Choroid plexus epithelial cell (primary cell): ENCODE data around the gene ARG2.
A peak's percentile ranks its signal among the peaks of the same experiment; 100 is the strongest.

Experiments
- DNase-seq: peaks from one replicate; pipeline ENCODE4 v3.0.0-alpha.2; 2010; ENCODE audit warnings: low read depth
- H3K4me3 ChIP-seq: 2 replicates; pipeline ENCODE4 v1.5.1; 2011; ENCODE audit warnings: low read depth, mild to moderate bottlenecking, control low read depth, low read length, moderate library complexity
- TF ChIP-seq, protein P1 (sequence below): conservative IDR thresholded peaks from 2 replicates; pipeline ENCODE4 v1.5.1; 2011; ENCODE audit warnings: low read depth, mild to moderate bottlenecking, control low read depth, inconsistent platforms, low read length, moderate library complexity

ARG2 gene

GRCh38 chr14:67619446-67620216 is at the start of gene ARG2:
Gene ARG2, plus strand, starts transcription at chr14:67619920. Its CDS starts 58 bp downstream, at chr14:67619978.
- DNase-seq, result peak; percentile 90
- peak within 1 kb of the TSS; percentile 66 for H3K4me3 ChIP-seq
- TF ChIP-seq, protein P1, sequence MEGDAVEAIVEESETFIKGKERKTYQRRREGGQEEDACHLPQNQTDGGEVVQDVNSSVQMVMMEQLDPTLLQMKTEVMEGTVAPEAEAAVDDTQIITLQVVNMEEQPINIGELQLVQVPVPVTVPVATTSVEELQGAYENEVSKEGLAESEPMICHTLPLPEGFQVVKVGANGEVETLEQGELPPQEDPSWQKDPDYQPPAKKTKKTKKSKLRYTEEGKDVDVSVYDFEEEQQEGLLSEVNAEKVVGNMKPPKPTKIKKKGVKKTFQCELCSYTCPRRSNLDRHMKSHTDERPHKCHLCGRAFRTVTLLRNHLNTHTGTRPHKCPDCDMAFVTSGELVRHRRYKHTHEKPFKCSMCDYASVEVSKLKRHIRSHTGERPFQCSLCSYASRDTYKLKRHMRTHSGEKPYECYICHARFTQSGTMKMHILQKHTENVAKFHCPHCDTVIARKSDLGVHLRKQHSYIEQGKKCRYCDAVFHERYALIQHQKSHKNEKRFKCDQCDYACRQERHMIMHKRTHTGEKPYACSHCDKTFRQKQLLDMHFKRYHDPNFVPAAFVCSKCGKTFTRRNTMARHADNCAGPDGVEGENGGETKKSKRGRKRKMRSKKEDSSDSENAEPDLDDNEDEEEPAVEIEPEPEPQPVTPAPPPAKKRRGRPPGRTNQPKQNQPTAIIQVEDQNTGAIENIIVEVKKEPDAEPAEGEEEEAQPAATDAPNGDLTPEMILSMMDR, result no peak

GRCh38 chr14:67570453-67570852 is 49.3 kb upstream of the ARG2 start:
- no peak overlapping the region for H3K4me3 ChIP-seq
- DNase-seq, result no peak
- TF ChIP-seq, protein P1, result no peak

- TF ChIP-seq, protein P1, result peak; percentile 97
- H3K4me3 ChIP-seq, result no peak overlapping the region
- DNase-seq, result peak; percentile 69
Observed at GRCh38 chr14:67571275-67571990, 48.3 kb upstream of the ARG2 start.

- TF ChIP-seq, protein P1, result no peak
- H3K4me3 ChIP-seq, result no peak overlapping the region
- no peak for DNase-seq
Observed at GRCh38 chr14:67571991-67572323, 47.8 kb upstream of the ARG2 start.

GRCh38 chr14:67572608-67573007 is 47.1 kb upstream of the ARG2 start:
- TF ChIP-seq, protein P1, result no peak
- DNase-seq, result no peak
- H3K4me3 ChIP-seq, result no peak overlapping the region

DNA sequence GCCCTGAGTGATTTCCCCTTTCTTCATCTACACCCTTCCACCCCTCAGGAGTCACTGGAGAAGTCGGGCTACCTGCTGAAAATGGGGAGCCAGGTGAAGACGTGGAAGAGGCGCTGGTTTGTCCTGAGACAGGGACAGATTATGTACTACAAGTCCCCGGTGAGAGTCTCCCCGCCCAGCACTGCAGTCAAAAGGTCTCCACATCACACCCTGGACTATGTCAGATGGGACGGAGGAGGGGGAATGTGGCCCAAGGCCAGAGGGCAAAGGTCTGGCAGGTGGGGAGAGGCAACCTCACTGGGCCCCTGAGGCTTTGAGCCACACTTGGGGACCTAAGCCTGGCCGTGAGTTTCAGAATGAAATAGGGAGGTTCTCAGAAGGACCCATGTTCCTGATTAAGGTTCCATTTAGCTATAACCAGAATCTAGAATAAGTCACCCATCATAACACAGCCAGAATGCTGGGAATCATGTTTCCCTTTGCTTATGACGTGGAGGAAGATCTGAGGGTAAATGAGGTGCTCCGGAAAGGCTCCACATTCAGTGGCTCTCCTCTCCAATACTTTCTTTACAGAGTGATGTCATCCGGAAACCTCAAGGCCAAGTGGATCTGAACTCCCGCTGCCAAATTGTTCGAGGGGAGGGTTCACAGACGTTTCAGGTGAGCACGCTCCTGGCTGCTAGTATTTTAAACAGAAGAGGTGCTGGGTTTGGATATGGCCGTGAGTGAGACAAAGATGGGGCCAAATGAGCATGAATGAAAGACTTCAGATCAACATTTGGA is 46.3 kb upstream of the ARG2 start:
- no peak for DNase-seq
- TF ChIP-seq, protein P1, result no peak

More for the DNA sequence above, 46.3 kb upstream of the ARG2 start:
- no peak overlapping the region for H3K4me3 ChIP-seq
